ENCODE results near the gene MAP4. TPM values are rescaled to one million over a fixed set of nuclear protein-coding genes. Genes with fewer than 3 reads are reported as not detected.

The MAP4 gene
- total RNA-seq, 4 donors from 2014 or later, result 55.0 to 171 (median 89.3) TPM

DNA sequence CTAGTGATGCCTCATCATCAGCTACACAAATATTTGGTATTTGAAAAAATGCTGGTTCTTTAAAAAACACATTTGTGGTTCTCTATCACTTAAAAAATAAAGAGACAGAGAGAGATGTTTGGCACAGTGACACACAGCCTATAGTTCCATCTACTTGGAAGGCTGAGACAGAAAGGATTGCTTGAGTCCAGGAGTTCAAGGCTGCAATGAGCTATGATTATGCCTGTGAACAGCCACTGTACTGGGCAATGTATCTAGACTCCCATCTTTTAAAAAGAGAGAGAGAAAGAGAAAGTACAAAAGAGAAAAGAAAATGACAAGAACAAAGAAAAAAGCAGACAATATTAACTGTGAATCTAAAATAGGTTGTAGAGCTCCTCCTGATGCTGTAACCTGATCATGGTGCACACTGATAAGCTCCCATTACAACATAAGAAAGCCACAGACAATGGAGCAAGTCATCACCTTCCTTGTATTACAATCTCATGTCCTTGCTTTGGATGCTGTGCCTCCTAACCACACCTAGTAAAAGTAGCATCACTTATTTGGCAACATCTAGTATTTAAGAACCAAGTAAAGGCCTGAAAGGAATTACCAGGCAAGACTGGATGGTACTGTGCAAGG lies 31.7 kb upstream of the MAP4 start:
- Histone ChIP-seq H3K36me3 (peaks cover 0 to 13% (median 0%) of the 10 kb centered on the region in 3 donors), H3K4me1 (no peaks in the 10 kb centered on the region), H3K4me3 (no peak overlapping the region), H3K27ac (no peak overlapping the region), H3K9me3 (no peaks in the 10 kb centered on the region), H3K27me3 (no peaks in the 10 kb centered on the region)
- no peak for DNase-seq
- TF ChIP-seq POLR2A (IDR thresholded peaks at IDR 0.05), result no peak
- TF ChIP-seq, protein P1, sequence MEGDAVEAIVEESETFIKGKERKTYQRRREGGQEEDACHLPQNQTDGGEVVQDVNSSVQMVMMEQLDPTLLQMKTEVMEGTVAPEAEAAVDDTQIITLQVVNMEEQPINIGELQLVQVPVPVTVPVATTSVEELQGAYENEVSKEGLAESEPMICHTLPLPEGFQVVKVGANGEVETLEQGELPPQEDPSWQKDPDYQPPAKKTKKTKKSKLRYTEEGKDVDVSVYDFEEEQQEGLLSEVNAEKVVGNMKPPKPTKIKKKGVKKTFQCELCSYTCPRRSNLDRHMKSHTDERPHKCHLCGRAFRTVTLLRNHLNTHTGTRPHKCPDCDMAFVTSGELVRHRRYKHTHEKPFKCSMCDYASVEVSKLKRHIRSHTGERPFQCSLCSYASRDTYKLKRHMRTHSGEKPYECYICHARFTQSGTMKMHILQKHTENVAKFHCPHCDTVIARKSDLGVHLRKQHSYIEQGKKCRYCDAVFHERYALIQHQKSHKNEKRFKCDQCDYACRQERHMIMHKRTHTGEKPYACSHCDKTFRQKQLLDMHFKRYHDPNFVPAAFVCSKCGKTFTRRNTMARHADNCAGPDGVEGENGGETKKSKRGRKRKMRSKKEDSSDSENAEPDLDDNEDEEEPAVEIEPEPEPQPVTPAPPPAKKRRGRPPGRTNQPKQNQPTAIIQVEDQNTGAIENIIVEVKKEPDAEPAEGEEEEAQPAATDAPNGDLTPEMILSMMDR (IDR thresholded peaks at IDR 0.05), result no peak

DNA sequence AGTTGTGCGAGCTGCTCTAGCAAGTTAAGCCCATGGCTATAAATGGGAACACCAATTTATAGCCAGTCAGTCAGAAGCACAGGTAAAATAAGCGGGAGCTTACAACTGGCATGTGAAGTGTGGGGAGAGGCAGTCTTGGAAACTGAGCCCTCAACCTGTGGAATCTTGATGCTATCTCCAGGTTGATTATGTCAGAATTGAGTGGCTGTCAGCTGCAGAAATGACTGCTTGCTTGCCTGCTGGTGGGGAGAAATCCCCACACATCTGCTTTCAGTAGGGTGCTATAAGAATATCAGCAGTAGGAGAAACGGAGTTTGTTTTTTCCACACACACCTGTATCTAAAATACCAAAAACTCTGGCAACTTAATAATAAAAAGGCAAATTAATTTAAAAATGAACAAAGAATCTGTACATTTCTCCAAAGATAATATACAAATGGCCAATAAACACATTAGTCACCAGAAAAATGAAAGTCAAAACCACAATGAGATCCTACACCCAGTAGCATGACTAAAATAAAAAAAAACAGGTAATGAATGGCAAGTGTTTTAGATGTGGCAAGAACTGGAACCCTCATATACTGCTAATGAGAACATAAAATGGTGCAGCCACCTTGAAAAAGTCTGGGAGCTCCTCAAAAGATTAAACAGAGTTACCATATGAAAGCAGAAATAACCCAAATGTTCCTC lies 26.0 kb upstream of the MAP4 start:
- H3K9me3 ChIP-seq, result no peaks in the 10 kb centered on the region
- DNase-seq, result no peak
- no peaks in the 10 kb centered on the region for H3K27me3 ChIP-seq
- TF ChIP-seq, protein P1 (IDR thresholded peaks at IDR 0.05), result no peak
- no peak for TF ChIP-seq POLR2A (IDR thresholded peaks at IDR 0.05)
- H3K36me3 ChIP-seq, result no peaks in the 10 kb centered on the region
- no peak overlapping the region for H3K4me3 ChIP-seq
- no peak overlapping the region for H3K27ac ChIP-seq
- peaks cover 0 to 19% (median 0%) of the 10 kb centered on the region in 4 donors for H3K4me1 ChIP-seq

DNA sequence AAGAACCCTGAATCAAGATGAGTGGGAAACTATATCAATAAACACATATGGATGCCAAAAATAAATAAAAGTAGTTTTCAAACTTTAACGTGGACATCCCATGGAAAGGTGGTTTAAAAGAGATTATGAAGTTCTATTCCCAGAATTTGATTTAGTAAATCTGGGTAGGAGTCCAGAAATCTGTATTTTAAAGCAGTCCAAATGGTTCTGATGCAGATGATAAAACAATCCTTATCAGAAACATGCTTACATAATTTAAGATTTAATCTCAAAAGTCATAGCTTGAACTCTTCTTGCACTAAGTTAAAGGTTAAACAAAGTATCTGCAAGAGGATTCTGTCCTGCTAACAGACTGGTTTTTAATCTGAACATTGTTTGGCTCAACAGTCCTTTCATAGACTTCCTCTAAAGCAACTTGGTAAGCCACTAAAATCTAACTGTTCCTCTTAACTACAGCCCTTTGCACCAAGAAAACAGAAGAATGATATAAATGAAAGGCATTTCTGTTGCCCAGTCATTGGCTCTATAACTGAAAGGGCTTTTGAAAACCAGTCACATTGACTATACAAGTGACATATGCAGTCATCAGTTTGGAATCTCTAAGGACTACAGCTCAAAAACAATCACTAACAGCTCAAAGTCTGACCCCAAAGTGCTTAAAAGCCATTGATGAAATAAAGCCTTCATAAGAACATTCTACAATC lies 23.4 kb upstream of the MAP4 start:
- H3K4me3 ChIP-seq, result no peak overlapping the region
- peaks cover 0 to 20% (median 0%) of the 10 kb centered on the region in 4 donors for H3K4me1 ChIP-seq
- H3K27ac ChIP-seq, result peak overlapping the region in 2 of 4 donors; percentile 29 to 51
- no peaks in the 10 kb centered on the region for H3K36me3 ChIP-seq
- no peak for TF ChIP-seq POLR2A (IDR thresholded peaks at IDR 0.05)
- no peaks in the 10 kb centered on the region for H3K27me3 ChIP-seq
- DNase-seq, result no peak
- H3K9me3 ChIP-seq, result no peaks in the 10 kb centered on the region

DNA sequence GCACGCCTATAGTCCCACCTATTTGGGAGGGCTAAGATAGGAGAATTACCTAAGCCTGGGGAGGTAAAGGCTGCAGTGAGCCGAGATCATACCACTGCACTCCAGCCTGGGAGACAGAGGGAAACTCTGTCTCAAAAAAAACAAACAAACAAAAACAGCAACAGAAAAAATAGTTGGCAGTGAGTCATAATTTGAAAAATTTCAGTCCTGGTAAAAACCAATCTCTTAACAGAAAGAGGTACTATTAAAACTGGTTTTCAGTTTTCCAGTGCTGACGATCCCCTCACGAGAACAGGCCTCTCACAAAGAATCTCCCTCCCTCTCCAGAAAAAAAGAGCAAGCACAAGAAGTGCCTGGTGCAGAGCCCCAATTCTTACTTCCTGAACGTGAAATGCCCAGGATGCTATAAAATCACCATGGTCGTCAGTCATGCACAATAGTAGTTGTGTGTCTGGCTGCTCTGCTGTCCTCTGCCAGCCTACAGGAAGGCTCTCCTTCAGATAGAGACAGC lies 22.8 kb upstream of the MAP4 start:
- no peaks in the 10 kb centered on the region for H3K9me3 ChIP-seq
- H3K4me1 ChIP-seq, result peaks cover 0 to 26% (median 0%) of the 10 kb centered on the region in 4 donors
- H3K27ac ChIP-seq, result peak overlapping the region in 2 of 4 donors; percentile 29 to 51
- TF ChIP-seq, protein P1 (IDR thresholded peaks at IDR 0.05), result no peak
- TF ChIP-seq POLR2A (IDR thresholded peaks at IDR 0.05), result no peak
- H3K36me3 ChIP-seq, result no peaks in the 10 kb centered on the region
- H3K4me3 ChIP-seq, result no peak overlapping the region
- DNase-seq, result no peak
- H3K27me3 ChIP-seq, result no peaks in the 10 kb centered on the region

DNA sequence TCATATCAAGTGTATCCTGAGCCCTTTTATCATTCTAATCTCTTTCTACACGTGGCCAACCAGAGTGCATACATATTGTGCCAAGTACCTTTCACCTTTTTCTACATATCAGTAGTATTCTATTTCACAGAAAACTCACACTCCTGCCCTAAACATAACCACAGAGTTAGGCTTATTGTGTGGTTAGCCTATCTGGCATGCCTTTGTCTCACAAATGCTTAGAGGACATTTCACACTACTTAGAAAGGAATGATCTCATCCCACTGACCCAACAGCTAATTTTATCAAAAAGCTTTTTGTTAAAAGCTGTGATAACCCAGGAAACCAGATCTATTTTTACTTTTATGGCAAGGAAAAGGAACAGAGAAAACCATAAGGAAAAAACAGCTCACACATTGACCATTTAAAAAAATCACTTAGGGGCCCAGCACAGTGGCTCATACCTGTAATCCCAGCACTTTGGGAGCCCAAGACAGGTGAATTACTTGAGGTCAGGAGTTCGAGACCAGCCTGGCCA lies 17.8 kb upstream of the MAP4 start:
- Histone ChIP-seq H3K4me3 (no peak overlapping the region), H3K9me3 (no peaks in the 10 kb centered on the region), H3K4me1 (peaks cover 0 to 20% (median 0%) of the 10 kb centered on the region in 4 donors), H3K36me3 (no peaks in the 10 kb centered on the region), H3K27me3 (no peaks in the 10 kb centered on the region), H3K27ac (peak overlapping the region in 1 of 4 donors; percentile 54)
- DNase-seq, result no peak
- TF ChIP-seq POLR2A (IDR thresholded peaks at IDR 0.05), result no peak

DNA sequence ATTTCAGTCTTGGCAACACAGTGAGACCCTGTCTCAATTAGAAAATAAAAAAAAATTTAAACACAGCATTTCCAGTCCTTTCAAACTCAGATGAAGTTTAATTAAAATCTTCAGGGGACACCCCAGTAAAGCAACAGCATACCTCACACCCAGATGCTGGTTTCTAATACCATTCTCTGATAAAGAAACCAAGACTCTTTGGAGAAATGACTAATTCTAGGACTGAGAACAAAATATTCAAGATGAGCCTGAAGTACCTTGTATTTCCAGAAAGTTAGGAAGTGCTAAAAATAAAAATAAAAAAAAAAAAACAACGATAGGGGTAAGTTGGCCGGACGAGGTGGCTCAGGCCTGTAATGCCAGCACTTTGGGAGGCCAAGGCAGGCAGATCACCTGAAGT lies 14.0 kb upstream of the MAP4 start:
- peaks cover 0 to 35% (median 0%) of the 10 kb centered on the region in 4 donors for H3K4me1 ChIP-seq
- no peaks in the 10 kb centered on the region for H3K36me3 ChIP-seq
- H3K27me3 ChIP-seq, result no peaks in the 10 kb centered on the region
- TF ChIP-seq POLR2A (IDR thresholded peaks at IDR 0.05), result no peak
- TF ChIP-seq, protein P1 (IDR thresholded peaks at IDR 0.05), result no peak
- H3K27ac ChIP-seq, result no peak overlapping the region
- no peak for DNase-seq
- no peak overlapping the region for H3K4me3 ChIP-seq
- no peaks in the 10 kb centered on the region for H3K9me3 ChIP-seq

All from Peyer's patch (tissue), 4 donors.